Transverse colon (tissue), 4 donors: ENCODE data around the gene ANKRD49. TPM values are rescaled to one million over a fixed set of nuclear protein-coding genes. Genes with fewer than 3 reads are reported as not detected.

Experiments
- DNase-seq: peaks from one replicate; pipeline ENCODE4 v3.0.0-alpha.2; 2019
- H3K27ac ChIP-seq, 4 donors: fragments of 200-600 bp; sonication (generic); 2 replicates each; pipeline ENCODE4 v1.5.1; 2016 to 2018; ENCODE audit warnings: inconsistent platforms in 4 of 4
- H3K27me3 ChIP-seq: fragments of 200-600 bp; sonication (generic); 2 replicates; pipeline ENCODE4 v1.5.1; 2017; ENCODE audit warnings: inconsistent platforms
- H3K36me3 ChIP-seq, 4 donors: fragments of 200-600 bp; sonication (generic); 2 replicates each; pipeline ENCODE4 v1.5.1; 2017 to 2019; ENCODE audit warnings: inconsistent platforms in 4 of 4
- H3K4me1 ChIP-seq, 4 donors: fragments of 200-600 bp; sonication (generic); 2 replicates each; pipeline ENCODE4 v1.5.1; 2017 to 2020; ENCODE audit warnings: inconsistent platforms in 4 of 4
- H3K4me3 ChIP-seq, 4 donors: fragments of 200-600 bp; sonication (generic); 1 replicate in 1 of 4; 2 replicates in 3 of 4; pipeline versions ENCODE4 v1.5.1 to v1.6.1; 2017 to 2019; ENCODE audit warnings: inconsistent platforms in 4 of 4
- H3K9me3 ChIP-seq, 2 donors: fragments of 200-600 bp; sonication (generic); 2 replicates each; pipeline ENCODE4 v1.5.1; 2017 to 2019; ENCODE audit warnings: inconsistent platforms in 2 of 2
- EP300 ChIP-seq: sonication (generic); formaldehyde crosslinking; IDR thresholded peaks from one replicate; pipeline ENCODE4 v1.6.1; 2017; ENCODE audit warnings: antibody characterized with exemption, low read depth
- POLR2A ChIP-seq: fragments of 450-650 bp; IDR thresholded peaks from one replicate; pipeline ENCODE4 v1.6.1; 2016; ENCODE audit warnings: antibody characterized with exemption, mild to moderate bottlenecking, moderate library complexity
- POLR2AphosphoS5 ChIP-seq, 3 donors: sonication (generic); formaldehyde crosslinking; IDR thresholded peaks; one replicate each; pipeline ENCODE4 v1.6.1; 2016; ENCODE audit warnings: antibody characterized with exemption in 3 of 3
- WGBS, 2 donors: methylation state at CpG; one replicate each; pipeline ENCODE4 v1.1.5; 2018; ENCODE audit warnings: low coverage in 1 of 2; 5-methylcytosine and 5-hydroxymethylcytosine counted together
- in situ Hi-C, 4 donors: fragments of 200-750 bp; cut with MboI; loops; one replicate each; pipeline versions ENCODE4 v1.15.0 to v1.15.1; 2017; ENCODE audit warnings: low sequenced_read_pairs in 3 of 4, low pct_ligation_motif_present in 1 of 4, low pct_unique_long_range_greater_than_20kb in 1 of 4
- intact Hi-C: fragments of 100-400 bp; cut with DNase I; formaldehyde crosslinking; loops from one replicate; pipeline ENCODE4 v1.15.1; 2023; ENCODE audit warnings: low total_unique reads
- total RNA-seq, 4 donors: library from RNA; depleted of rRNA; stranded (reverse); fragments of >200 nt; gene quantifications; one replicate each; pipeline ENCODE4 v1.1.0, GENCODE V29; 2016
- TF ChIP-seq, protein P1 (sequence below), 5 experiments: fragments of 200-600 bp in 3 of 5; fragments of 450-650 bp in 2 of 5; sonication (generic) in 3 of 5; IDR thresholded peaks; 1 replicate in 2 of 5; 2 replicates in 3 of 5; pipeline ENCODE4 v1.5.1; 2016 to 2017; ENCODE audit warnings: antibody characterized with exemption in 5 of 5, inconsistent platforms in 3 of 5, mild to moderate bottlenecking in 2 of 5, moderate library complexity in 1 of 5

The ANKRD49 gene
- total RNA-seq, 4 donors from 2014 or later = 24.4 to 43.6 (median 33.2) TPM

DNA sequence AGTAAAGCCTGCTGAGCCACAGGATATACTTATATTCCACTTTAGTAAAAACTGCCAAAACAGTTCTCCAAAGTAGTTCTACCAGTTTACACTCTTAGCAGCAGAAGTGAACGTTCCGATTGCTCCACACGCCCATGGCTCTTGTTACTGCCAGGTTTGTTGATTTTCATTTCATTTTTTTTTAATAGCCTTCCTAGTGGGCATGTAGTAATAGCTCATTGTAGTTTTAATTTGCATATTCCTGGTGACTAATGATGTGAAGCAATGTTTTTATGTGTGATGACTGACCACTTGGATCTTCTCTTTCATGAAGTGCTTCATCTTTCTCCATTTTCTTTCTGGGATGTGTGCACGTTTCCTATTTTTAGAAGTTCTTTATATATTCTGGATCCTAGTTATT lies 13.7 kb downstream of the ANKRD49 start:
- intact Hi-C loops (loop anchor here (10.0 kb wide), 1 partner anchor 613 kb away; no protein-coding TSS in a partner anchor), in situ Hi-C loops (loop anchor here in 1 of 4 donors (10.0 to 25.0 kb wide), 2 partner anchors 183 to 620 kb away; no protein-coding TSS in a partner anchor)
- no peaks in the 10 kb centered on the region for H3K27me3 ChIP-seq
- peaks cover 0 to 8% (median 6%) of the 10 kb centered on the region in 4 donors for H3K4me1 ChIP-seq
- DNase-seq = no peak
- H3K36me3 ChIP-seq = no peaks in the 10 kb centered on the region
- H3K9me3 ChIP-seq = no peaks in the 10 kb centered on the region
- no peak overlapping the region for H3K27ac ChIP-seq
- no peak overlapping the region for H3K4me3 ChIP-seq
- TF ChIP-seq, protein P1, sequence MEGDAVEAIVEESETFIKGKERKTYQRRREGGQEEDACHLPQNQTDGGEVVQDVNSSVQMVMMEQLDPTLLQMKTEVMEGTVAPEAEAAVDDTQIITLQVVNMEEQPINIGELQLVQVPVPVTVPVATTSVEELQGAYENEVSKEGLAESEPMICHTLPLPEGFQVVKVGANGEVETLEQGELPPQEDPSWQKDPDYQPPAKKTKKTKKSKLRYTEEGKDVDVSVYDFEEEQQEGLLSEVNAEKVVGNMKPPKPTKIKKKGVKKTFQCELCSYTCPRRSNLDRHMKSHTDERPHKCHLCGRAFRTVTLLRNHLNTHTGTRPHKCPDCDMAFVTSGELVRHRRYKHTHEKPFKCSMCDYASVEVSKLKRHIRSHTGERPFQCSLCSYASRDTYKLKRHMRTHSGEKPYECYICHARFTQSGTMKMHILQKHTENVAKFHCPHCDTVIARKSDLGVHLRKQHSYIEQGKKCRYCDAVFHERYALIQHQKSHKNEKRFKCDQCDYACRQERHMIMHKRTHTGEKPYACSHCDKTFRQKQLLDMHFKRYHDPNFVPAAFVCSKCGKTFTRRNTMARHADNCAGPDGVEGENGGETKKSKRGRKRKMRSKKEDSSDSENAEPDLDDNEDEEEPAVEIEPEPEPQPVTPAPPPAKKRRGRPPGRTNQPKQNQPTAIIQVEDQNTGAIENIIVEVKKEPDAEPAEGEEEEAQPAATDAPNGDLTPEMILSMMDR (IDR thresholded peaks at IDR 0.05) = no peak
- no peak for TF ChIP-seq EP300
- no peak for TF ChIP-seq POLR2A
- TF ChIP-seq POLR2AphosphoS5 (IDR thresholded peaks at IDR 0.05) = no peak
- WGBS, 2 donors = 32 to 53% methylated on average over 4 of the region's 4 CpGs

DNA sequence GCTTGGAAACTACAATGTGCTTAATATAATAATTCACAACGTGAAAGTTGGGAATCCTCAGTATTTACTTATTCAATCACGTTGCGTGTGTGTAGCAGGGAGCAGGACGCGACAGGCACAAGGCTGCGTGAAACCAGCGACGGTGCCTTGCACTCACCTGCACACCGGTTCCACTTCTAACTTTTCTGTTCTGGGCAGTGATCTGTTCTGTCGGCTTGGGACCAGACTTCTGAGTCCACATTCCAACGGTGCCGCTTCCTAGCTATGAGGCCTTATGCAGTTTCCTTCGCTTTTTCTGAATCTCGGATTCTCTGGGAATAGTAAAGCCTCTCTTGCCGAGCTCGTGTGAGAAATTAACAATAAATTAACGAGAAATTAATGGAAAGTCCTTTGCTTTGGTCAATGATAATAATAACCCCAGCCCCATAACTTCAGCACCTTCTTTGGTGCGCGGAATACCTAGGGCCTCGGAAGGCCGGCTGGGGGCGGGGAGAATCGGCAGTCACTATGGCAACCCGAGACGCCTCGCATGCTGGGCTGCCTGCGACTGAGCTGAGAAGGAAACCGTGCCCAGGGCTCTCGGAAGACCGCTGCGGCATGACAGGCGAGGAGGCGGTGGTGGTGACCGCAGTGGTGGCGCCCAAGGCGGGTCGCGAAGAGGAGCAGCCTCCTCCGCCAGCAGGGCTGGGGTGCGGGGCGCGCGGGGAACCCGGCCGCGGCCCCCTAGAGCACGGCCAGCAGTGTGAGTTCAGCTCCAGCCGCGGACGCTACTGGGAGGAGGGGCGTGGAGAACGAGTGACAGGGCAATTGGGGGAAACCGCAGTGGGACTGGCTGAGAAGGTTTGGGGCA lies 18.4 kb downstream of the ANKRD49 start, which contains the start of gene C11orf97:
Gene C11orf97 (plus strand): TSS at position 530 of the 850 bp plus-strand sequence. CDS start 68 bp downstream, at position 598.
- H3K9me3 ChIP-seq = no peaks in the 10 kb centered on the region
- in situ Hi-C loops (loop anchor here in 1 of 4 donors (25.0 kb wide), 1 partner anchor 625 kb away; no protein-coding TSS in a partner anchor), intact Hi-C loops (no loop called here)
- H3K4me1 ChIP-seq = peaks cover 0 to 20% (median 11%) of the 10 kb centered on the region in 4 donors
- 19 to 44% methylated on average over 19 to 53 of the region's 53 CpGs for WGBS, 2 donors
- H3K36me3 ChIP-seq = no peaks in the 10 kb centered on the region
- TF ChIP-seq POLR2AphosphoS5 (IDR thresholded peaks at IDR 0.05) = no peak
- no peak for TF ChIP-seq EP300
- TF ChIP-seq, protein P1 (IDR thresholded peaks at IDR 0.05) = no peak
- no peak for TF ChIP-seq POLR2A
- H3K27me3 ChIP-seq = no peaks in the 10 kb centered on the region
- peak; percentile 59 for DNase-seq
- H3K4me3 ChIP-seq = peak within 1 kb of the TSS; percentile 15 to 66 (median 45)
- H3K27ac ChIP-seq = peak within 1 kb of the TSS in 3 of 4 donors; percentile 21 to 34 (median 24)

DNA sequence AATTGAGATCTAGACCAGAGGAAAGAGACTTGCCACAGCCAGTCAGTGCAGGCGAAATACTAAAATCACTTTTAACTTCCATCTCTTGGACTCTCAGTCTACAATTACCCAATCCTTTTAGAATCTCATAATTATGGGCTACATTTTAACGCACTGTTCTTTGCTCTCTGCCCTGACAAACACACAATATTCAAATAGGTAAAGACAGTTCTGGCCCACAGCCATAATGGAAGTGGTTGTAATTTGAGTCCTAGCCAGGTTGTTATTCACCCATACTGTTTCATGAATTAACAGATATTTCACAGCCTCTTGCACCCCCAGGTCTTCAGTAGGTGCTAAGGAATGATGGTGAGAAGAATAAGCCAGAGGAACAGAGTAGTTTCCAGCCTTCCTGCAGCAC lies 19.3 kb downstream of the ANKRD49 start:
- 17 to 51% methylated on average over 1 to 2 of the region's 2 CpGs for WGBS, 2 donors
- H3K9me3 ChIP-seq = no peaks in the 10 kb centered on the region
- TF ChIP-seq EP300 = no peak
- TF ChIP-seq, protein P1 (IDR thresholded peaks at IDR 0.05) = no peak
- TF ChIP-seq POLR2A = no peak
- peak in 1 of 3 donors; percentile 33 for TF ChIP-seq POLR2AphosphoS5 (IDR thresholded peaks at IDR 0.05)
- no peaks in the 10 kb centered on the region for H3K27me3 ChIP-seq
- no peaks in the 10 kb centered on the region for H3K36me3 ChIP-seq
- in situ Hi-C loops = loop anchor here in 1 of 4 donors (25.0 kb wide), 1 partner anchor 626 kb away; no protein-coding TSS in a partner anchor
- peak overlapping the region in 2 of 4 donors; percentile 21 to 34 for H3K27ac ChIP-seq
- peak; percentile 38 for DNase-seq
- H3K4me1 ChIP-seq = peaks cover 0 to 20% (median 11%) of the 10 kb centered on the region in 4 donors
- intact Hi-C loops = no loop called here
- H3K4me3 ChIP-seq = peak overlapping the region in 1 of 4 donors; percentile 66

DNA sequence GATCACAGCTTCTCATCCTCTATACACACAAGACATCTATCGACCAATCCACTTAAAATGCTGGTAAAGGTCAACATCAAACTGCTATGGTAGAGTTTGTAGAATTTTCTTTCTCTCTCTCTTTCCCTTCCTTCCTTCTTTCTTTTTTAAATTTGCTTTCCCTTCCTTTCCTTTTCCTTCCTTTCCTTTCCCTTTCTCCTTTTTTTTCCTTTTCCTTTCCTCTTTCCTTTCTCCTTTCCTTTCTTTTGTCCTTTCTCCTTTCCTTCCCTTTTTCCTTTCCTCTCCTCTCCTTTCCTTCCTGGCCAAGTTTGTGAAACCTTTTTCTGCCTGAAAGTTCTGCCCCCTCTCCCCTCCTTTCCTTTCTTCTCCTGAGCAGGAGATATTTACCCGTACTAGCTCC lies 21.6 kb downstream of the ANKRD49 start:
- 79 to 80% methylated on average over 2 of the region's 2 CpGs for WGBS, 2 donors
- in situ Hi-C loops = loop anchor here in 1 of 4 donors (25.0 kb wide), 1 partner anchor 628 kb away; no protein-coding TSS in a partner anchor
- intact Hi-C loops = loop anchor here (5.0 kb wide), 1 partner anchor 47 kb away; no protein-coding TSS in a partner anchor

More for the DNA sequence above, 21.6 kb downstream of the ANKRD49 start:
- Histone ChIP-seq H3K36me3 (no peaks in the 10 kb centered on the region), H3K27me3 (no peaks in the 10 kb centered on the region), H3K9me3 (no peaks in the 10 kb centered on the region), H3K4me1 (peaks cover 0 to 28% (median 12%) of the 10 kb centered on the region in 4 donors), H3K4me3 (no peak overlapping the region), H3K27ac (no peak overlapping the region)
- TF ChIP-seq, protein P1 (IDR thresholded peaks at IDR 0.05) = no peak
- TF ChIP-seq POLR2A (no peak), POLR2AphosphoS5 (IDR thresholded peaks at IDR 0.05) (no peak), EP300 (no peak)
- DNase-seq = no peak
